Keratinocyte (primary cell): ENCODE measurements around the gene NEAT1.

ENCODE experiments used
- CTCF ChIP-seq, 3 experiments: IDR thresholded peaks in 1 of 3; conservative IDR thresholded peaks in 1 of 3; optimal IDR thresholded peaks in 1 of 3; 2 replicates in 2 of 3; 3 replicates in 1 of 3; pipeline versions ENCODE3 to v1.5.1; 2011; ENCODE audit warnings: low read length in 3 of 3, mild to moderate bottlenecking in 3 of 3, moderate library complexity in 2 of 3, control low read depth in 1 of 3, inconsistent platforms in 1 of 3; ENCODE audit not compliant: insufficient read depth in 2 of 3; ENCODE audit errors: extremely low read depth in 1 of 3
- EZH2 ChIP-seq: IDR thresholded peaks from one replicate; pipeline ENCODE4 v1.6.1; 2012; ENCODE audit warnings: inconsistent platforms, mild to moderate bottlenecking, low read length, moderate library complexity

GRCh38 chr11:65401803-65402248 is 20.8 kb upstream of the NEAT1 start:
- no peak for TF ChIP-seq CTCF (optimal IDR thresholded peaks at IDR 0.05 in 1 of 3, IDR thresholded peaks at IDR 0.05 in 1 of 3, conservative IDR thresholded peaks at IDR 0.05 in 1 of 3; ENCODE audit: extremely low read depth in 1 of 3, insufficient read depth in 2 of 3, low read length in 3 of 3)
- TF ChIP-seq EZH2 = no peak
